ENCODE results near the gene MAMDC4.
"Not testable (repeated sequence)": the region's sequence is repeated elsewhere in the genome, so short reads cannot be mapped to it uniquely, and the experiment has no call there.

DNA sequence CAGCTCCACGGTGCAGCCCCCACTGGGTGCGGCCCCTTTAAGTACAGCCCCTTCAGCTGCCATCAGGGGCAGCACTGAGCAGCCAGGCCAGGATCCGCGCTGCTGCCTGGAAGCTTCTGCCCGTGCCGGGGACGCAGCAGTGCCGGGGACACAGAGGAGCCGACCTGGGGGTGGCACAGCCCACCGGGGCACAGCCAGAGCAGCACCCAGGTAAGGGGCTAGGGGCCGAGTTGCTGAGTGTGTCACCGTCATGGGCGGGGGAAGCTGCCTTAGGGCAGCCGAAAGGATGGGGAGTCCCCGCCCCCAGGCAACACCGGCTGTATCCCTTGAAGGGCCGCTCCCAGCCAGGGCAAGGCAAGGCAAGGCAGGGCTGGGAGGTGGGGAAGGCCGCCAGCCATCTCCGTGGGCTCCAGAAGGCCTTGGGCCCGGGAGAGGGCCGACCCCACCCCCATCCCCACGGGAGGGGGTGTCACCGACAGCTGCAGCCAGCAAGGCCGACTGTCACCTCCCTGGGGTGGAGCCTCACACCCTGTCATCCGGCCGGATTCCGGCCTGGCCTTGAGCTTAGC, 9.7 kb upstream of the MAMDC4 start, which contains the start of gene AJM1:
- TF ChIP-seq, protein P1, sequence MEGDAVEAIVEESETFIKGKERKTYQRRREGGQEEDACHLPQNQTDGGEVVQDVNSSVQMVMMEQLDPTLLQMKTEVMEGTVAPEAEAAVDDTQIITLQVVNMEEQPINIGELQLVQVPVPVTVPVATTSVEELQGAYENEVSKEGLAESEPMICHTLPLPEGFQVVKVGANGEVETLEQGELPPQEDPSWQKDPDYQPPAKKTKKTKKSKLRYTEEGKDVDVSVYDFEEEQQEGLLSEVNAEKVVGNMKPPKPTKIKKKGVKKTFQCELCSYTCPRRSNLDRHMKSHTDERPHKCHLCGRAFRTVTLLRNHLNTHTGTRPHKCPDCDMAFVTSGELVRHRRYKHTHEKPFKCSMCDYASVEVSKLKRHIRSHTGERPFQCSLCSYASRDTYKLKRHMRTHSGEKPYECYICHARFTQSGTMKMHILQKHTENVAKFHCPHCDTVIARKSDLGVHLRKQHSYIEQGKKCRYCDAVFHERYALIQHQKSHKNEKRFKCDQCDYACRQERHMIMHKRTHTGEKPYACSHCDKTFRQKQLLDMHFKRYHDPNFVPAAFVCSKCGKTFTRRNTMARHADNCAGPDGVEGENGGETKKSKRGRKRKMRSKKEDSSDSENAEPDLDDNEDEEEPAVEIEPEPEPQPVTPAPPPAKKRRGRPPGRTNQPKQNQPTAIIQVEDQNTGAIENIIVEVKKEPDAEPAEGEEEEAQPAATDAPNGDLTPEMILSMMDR (IDR thresholded peaks at IDR 0.05; ENCODE audit: insufficient read depth, low read length) = peak; percentile 60
- not testable (repeated sequence) for TF ChIP-seq GABPA (IDR thresholded peaks at IDR 0.05; ENCODE audit: low read depth); SPI1 (IDR thresholded peaks at IDR 0.05; ENCODE audit: borderline replicate concordance, low read depth)
- TF ChIP-seq POLR2AphosphoS5 (IDR thresholded peaks at IDR 0.05; ENCODE audit: low read depth) = peak; percentile 67
- TF ChIP-seq, protein P2, sequence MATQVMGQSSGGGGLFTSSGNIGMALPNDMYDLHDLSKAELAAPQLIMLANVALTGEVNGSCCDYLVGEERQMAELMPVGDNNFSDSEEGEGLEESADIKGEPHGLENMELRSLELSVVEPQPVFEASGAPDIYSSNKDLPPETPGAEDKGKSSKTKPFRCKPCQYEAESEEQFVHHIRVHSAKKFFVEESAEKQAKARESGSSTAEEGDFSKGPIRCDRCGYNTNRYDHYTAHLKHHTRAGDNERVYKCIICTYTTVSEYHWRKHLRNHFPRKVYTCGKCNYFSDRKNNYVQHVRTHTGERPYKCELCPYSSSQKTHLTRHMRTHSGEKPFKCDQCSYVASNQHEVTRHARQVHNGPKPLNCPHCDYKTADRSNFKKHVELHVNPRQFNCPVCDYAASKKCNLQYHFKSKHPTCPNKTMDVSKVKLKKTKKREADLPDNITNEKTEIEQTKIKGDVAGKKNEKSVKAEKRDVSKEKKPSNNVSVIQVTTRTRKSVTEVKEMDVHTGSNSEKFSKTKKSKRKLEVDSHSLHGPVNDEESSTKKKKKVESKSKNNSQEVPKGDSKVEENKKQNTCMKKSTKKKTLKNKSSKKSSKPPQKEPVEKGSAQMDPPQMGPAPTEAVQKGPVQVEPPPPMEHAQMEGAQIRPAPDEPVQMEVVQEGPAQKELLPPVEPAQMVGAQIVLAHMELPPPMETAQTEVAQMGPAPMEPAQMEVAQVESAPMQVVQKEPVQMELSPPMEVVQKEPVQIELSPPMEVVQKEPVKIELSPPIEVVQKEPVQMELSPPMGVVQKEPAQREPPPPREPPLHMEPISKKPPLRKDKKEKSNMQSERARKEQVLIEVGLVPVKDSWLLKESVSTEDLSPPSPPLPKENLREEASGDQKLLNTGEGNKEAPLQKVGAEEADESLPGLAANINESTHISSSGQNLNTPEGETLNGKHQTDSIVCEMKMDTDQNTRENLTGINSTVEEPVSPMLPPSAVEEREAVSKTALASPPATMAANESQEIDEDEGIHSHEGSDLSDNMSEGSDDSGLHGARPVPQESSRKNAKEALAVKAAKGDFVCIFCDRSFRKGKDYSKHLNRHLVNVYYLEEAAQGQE (IDR thresholded peaks at IDR 0.05; ENCODE audit: insufficient replicate concordance, low read depth) = not testable (repeated sequence)
